GM19238 (cell line): ENCODE data around the gene PSME3.

ENCODE experiments used
- DNase-seq: peaks from one replicate; pipeline ENCODE4 v3.0.0; 2011; ENCODE audit warnings: low spot score; ENCODE audit not compliant: insufficient read length

PSME3 gene

DNA sequence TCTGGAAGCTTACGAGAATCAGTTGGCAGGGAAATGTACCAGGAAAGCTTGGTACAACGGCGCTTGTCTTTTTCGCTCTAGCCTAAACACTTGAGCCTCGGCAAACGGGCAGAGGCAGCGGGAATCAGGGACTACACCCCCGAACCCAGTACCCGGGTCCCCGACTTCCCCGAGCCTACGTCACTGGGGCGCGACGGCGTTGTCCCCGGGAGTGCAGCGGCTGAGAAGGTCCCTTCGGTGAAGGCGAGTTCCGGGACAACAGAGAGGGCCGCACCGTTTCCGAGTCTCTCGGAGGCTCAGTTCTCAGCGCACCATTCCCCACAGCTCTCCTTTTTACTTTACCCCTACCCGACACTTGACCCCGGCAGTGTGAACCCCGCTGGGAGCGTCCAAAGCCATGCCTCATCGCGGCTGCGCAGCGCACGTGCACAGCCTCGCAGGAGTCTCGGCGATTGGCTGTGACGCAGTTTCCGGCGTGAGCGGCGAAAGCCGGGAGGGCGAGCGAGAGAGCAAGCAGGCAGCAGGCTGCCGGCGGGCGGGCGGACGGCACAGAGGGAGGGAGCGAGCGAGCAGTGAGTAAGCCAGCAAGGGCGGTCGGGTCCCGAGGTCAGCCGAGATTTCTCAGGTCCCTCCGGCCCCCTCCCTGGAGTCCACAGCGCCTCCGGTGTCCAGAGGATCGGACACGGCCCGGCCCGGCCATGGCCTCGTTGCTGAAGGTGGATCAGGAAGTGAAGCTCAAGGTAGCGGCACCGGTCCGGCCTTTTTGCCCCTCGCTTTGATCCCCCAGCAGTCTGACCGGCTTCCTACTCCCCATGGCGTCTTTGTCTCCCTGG lies at the start of gene PSME3:
Gene PSME3, plus strand, starts transcription at position 464 of the 833 bp plus-strand sequence. Its CDS starts 235 bp downstream, at position 699.
- peak; percentile 92 for DNase-seq

- DNase-seq = no peak
These were observed 49.4 kb upstream of the PSME3 start for GRCh38 chr17:42783791-42784138.

- DNase-seq = no peak
These were observed 48.8 kb upstream of the PSME3 start for GRCh38 chr17:42784409-42784808.

DNA sequence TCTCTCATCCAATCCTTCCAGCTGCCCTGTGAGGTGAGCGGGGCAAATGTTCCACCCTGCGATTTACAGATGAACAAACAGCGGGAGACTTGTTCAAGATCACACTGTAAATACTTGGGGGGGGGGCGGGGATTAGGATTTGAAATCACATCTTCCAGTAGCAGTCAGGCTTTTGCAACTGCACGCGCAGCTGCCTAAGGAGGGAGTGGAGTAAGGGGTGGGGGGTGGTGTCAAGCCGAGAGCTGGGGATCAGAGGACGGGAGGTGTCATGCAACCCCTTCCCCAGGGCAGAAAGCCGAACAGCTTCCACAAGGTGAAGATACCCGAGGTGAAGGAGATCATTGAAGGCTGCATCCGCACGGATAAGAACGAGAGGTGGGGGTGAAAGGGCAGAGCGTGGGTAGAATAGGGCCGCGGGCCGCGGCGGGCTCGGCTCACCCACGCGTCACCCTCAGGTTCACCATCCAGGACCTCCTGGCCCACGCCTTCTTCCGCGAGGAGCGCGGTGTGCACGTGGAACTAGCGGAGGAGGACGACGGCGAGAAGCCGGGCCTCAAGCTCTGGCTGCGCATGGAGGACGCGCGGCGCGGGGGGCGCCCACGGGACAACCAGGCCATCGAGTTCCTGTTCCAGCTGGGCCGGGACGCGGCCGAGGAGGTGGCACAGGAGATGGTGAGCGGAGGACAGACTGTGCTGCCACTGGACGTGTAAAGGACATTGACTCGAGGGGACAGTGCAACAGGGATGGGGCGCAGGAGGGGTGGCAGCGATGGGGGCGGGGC lies 48.2 kb upstream of the PSME3 start:
- DNase-seq = no peak

DNA sequence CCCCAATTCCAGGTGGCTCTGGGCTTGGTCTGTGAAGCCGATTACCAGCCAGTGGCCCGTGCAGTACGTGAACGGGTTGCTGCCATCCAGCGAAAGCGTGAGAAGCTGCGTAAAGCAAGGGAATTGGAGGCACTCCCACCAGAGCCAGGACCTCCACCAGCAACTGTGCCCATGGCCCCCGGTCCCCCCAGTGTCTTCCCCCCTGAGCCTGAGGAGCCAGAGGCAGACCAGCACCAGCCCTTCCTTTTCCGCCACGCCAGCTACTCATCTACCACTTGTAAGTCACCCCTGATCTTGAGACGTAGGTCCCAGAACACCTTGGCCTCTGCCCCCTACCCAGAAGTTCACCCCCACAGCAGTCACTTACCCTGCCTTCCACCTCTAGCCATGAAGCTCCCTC lies 45.9 kb upstream of the PSME3 start:
- no peak for DNase-seq

DNA sequence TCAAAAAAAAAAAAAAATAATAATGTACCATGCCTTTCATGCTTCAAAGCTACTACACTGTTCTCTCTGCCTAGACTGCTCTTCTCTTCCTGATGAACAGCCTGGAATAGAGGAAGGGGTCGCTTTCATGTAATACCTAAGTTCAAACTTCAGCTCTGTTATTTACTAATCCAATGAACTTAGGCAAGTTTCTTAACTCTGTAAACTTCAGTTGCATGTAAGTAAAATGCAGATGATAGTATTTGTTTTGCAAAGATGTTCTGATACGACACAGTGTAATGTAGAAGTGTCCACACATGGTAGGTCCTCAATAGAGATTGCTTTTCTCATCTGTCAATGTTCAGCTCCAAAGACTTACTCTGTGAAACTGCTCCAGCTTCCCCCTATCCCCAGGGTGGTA lies 41.2 kb upstream of the PSME3 start:
- no peak for DNase-seq

DNA sequence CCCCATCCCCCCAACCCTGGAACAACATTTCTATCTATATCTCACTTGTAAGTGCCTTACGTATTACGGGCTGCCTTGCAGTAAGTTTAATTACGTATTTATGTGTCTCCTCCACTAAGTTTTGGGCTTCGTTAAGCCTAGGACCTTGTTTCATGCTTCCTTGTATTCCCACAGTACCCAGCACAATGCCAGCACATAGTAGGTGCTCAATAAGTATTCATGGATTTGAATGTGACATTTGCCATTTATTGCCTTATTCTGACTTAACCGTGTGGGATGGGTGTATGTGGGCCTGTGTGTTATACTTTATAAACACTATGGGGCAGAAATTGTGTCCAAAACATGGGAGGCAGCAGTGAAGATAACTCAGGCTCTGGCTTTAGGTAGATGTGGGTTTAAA lies 40.7 kb upstream of the PSME3 start:
- DNase-seq = no peak

GRCh38 chr17:42795061-42795460 lies 38.1 kb upstream of the PSME3 start:
- DNase-seq = no peak

- no peak for DNase-seq
These were observed 37.7 kb upstream of the PSME3 start for GRCh38 chr17:42795465-42795864.

GRCh38 chr17:42796066-42796758 lies 37.0 kb upstream of the PSME3 start:
- DNase-seq = no peak

DNA sequence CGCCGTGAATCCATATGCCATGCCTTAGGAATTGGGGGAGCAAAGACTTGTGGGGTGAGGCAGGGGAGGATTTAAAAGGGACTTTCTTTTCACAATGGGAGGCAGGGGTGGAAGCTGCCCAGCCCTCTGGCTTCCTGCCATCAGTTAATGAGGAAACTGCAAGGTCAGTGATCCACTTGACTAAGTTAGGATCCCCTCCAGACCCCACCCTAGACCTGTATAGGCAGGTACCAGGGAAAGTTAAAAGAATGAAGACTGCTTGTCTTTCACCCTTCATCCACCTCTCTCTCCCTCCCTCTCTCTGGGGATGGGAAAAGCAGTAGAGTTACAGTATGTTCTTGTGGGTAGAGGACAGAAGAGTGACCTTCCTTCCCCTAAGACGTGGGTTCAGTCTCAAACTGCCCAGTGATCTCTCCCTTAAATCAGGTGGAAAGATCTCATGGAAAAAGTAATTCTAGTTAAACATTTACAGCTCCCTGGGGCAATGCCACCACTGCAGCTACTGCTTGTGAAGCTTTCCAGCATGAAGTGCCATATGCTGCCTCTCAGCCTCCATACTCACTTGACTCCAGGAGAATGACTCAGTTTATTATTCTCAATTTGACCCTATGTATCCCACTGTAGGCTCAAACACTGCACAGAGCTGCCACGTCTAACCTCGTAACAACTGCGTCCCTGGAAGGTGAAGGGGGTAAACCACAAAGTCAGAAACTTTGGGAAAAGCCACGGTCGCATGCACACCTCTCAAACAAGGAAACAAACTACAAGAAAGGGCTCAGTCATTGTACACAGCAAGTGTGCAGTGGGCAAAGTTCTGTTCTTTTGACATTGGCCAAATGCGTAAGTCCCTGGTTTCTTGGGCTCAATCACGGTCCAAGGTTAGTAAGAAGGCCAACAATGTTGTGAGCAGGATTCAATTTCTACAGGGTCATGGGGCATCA lies 35.9 kb upstream of the PSME3 start:
- no peak for DNase-seq

GRCh38 chr17:42798011-42798382 lies 35.2 kb upstream of the PSME3 start:
- no peak for DNase-seq

DNA sequence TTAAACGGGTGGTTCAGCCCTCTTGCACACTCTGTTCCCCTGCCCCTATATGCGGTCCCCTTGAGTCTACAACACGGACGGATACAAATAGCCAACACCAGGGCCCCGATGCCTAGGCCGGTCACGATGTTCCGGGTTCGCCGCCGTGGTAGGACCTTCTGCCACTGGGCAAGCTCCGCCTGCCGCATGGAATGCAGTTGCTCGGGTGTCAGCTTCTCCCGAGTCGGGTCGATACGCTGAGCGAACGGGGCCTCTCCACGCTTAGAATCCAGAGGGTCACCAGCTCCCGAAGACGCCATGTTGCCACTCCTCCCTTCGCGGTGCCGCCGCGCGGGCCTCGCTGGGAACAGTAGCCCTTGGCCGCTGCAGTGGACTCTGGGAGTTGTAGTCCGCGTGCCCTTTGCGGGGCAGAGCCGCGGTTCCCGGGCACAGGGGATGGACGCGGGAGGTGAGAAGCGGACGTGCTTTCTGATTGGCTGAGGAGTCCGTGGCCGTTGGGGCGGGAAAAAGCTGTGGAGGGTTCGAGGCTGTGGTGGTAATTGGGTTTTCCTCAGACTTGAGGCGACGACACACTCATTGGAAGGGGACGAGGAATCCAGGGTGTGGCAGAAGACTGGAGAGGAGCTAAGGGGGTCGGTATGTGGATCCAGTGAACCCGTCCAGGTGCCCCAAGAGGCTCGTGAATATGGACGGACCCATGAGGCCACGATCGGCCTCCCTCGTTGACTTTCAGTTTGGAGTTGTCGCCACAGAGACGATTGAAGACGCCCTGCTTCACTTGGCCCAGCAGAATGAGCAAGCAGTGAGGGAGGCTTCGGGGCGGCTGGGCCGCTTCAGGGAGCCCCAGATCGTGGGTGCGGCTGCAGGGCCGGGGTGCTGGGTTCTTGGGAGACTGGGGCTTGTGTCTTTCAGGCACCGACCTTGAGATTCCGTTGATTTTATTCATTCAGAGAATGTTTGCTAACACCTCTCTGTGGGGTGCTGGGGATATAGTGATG lies 34.5 kb upstream of the PSME3 start, which contains the start of the genes CNTD1 and COA3:
Gene CNTD1, plus strand, starts transcription at position 479 of the 998 bp plus-strand sequence. Its CDS starts 207 bp downstream, at position 686.
Gene COA3, minus strand, starts transcription at position 322 of the 998 bp plus-strand sequence. Its CDS starts 23 bp downstream, at position 299.
- DNase-seq = peak; percentile 93

GRCh38 chr17:42803074-42803883 lies 29.9 kb upstream of the PSME3 start:
- DNase-seq = no peak

- no peak for DNase-seq
These were observed 28.3 kb upstream of the PSME3 start for GRCh38 chr17:42804918-42805367.

DNA sequence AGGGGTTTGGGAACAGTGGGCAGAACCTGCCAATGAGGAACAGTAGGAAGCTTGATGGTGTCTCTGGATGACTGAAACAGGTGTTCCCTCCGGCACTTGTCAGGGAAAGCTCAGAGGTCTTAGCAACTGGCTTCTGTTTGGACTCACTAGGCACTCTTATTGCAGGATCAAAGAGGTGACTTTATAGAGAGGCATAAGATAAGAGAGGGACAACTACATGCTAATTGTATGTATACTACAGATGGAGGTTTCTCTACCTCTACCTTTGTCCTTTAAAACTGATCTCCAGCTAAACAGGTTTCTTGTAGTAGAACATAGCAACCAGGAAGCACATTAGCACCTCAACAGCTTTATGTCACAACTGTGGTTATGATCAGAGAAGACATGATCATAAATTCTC lies 26.9 kb upstream of the PSME3 start:
- no peak for DNase-seq

- DNase-seq = no peak
These were observed 23.9 kb upstream of the PSME3 start for GRCh38 chr17:42809250-42809649.

DNA sequence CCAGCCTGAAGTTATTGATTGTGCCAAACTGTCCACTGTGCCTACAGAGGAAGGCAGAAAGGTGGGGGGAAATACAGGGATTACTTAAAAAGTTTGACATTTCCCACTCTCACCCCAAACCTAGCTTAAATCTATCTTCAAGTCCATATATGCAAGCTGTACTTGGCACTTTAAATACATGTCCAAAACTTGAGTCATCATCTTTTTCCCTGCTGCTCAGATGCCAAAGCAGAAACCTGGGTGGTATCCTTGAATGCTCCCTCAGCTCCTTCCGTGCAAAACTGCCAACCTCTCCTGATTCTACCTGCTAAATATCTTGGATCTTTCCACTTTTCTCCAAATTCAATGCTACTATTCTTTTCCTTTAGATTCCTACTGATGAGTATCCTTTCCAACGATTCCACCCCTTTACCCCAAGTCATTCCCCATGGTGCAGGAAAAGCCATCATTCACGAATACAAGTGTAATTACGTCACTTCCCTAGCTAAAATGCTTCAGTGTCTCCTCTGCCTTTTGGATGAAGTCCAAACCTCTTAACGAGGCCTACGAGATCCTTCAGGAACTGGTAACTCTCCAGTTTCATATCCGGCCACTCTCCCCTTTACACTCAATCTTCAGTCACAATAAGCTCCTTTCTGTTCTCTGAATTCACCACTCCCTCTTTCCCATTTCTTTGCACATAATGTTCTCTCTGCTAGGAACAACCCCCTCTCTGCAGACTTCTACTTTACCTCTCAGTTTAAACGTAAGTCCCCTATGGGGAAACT lies 18.4 kb upstream of the PSME3 start:
- DNase-seq = no peak
